HG03342 (cell line): Measurements from ENCODE around the gene TULP3.
"Not testable (repeated sequence)": the region's sequence is repeated elsewhere in the genome, so short reads cannot be mapped to it uniquely, and the experiment has no call there.

ENCODE experiments used
- ATAC-seq: cut with Tn5 transposase; IDR thresholded peaks from one replicate; pipeline ENCODE4 v1.9.1; 2021; ENCODE audit warnings: mild to moderate bottlenecking, moderate library complexity; ENCODE audit not compliant: unreplicated experiment

Gene TULP3

DNA sequence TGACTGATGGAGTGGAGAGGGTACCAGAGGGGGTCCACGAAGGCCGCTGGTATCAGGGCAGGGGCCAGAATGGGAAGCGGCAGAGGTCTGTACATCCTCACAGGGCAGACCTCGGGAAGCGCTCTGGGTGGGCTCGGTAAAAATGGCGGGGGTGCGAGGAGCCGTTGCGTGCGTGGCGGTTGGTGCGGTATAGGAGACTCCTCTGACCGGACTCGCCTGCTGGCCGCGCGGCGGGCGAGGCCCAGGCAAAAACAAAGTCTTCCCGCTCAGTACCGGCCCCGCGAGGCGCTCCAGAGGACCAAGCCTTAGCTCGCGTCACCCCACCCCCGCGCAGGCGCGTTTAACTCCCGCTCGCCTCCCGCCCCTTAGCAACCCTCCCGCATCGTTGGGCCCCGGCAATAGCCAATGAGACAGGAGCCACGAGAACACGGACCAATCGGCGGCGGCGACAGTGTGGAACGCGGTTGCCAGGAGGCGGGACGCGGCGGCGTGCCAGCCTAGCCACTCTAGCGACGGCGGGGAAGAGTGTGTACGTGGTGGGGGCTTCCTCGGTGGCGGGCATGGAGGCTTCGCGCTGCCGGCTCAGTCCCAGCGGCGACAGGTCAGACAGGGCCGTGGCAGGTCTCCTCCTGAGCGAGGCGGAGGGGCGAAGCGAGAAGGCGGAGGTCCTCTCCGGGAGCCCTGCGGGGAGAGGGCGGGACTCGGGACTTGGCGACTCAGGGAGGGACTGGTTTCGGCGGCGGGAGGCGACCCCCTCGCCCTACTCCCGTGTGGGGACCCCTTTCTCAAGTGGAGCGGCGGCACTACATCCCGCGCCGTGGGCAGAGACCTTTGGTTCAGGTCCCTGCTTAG lies at the start of gene TULP3:
Gene TULP3, plus strand, starts transcription at position 504 of the 852 bp plus-strand sequence. Its CDS starts 57 bp downstream, at position 561.
- peak; percentile 93 for ATAC-seq

- ATAC-seq = no peak
Observed at GRCh38 chr12:2841056-2841650, 49.5 kb upstream of the TULP3 start.

GRCh38 chr12:2842948-2843347 lies 47.7 kb upstream of the TULP3 start:
- no peak for ATAC-seq

DNA sequence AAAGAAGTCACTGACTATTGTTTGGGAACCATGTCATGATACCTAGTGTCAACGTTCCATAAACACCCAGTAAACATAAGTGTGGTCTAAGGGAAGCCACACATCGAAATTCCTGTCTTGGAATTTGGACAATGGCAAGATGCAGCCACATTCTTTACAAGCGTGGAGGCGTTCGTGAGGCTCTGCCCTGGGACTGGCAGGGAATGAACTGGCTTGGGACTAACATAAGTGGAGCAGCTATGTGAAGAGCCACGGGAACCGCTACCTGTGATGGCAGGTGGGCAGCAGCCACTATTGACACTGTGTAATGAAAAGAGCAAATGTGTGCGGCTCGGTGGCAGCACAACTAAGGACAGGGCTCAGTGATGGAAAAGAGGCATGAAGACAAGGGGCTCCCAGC lies 45.9 kb upstream of the TULP3 start:
- ATAC-seq = no peak

GRCh38 chr12:2845280-2845679 lies 45.4 kb upstream of the TULP3 start:
- no peak for ATAC-seq

DNA sequence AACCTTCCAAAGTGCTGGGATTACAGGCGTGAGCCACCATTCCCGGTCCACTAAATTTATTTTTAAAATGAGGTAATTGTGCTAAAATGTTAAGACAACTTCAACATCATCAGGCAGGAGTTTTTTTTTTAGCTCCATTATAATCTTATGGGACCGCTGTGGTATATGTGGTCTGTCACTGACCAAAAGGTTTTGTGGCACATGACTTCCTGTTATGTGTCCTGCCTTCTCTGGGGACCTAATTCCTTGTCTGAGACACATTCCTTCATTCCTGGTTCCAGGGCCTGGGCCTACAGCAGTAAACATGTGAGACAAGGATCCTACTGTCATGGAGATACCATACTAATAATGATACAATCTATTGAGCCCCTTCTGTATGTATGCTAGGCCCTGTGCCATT lies 38.8 kb upstream of the TULP3 start:
- no peak for ATAC-seq

DNA sequence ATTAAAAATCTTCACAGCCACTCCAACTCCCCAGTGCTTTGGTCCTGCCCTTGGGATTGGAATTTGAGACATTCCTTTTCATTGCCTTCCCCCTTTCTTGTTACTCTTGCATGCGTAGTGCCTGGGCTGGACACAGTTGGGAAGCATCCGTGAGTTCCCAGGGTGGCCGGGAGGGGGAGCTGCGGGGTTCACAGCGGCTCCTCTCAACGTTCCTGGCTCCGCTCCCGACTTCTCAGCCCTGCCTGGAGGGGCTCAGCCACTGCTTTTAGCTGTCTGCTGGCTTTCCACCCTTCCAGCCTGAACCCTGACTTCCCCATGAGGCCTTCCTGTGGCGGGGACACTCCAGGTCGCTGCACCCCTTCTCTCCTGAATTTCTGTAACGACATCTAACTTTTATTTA lies 37.1 kb upstream of the TULP3 start:
- no peak for ATAC-seq

GRCh38 chr12:2854669-2855453 lies 35.8 kb upstream of the TULP3 start:
- ATAC-seq = no peak

- ATAC-seq = no peak
Observed at GRCh38 chr12:2855546-2855945, 35.1 kb upstream of the TULP3 start.

- ATAC-seq = no peak
Observed at GRCh38 chr12:2856051-2856450, 34.6 kb upstream of the TULP3 start.

GRCh38 chr12:2857021-2857431 lies 33.7 kb upstream of the TULP3 start, which contains the start of gene TEX52:
TSS of gene TEX52 (minus strand) at chr12:2857039. CDS start at chr12:2857026, 13 bp downstream.
- ATAC-seq = no peak

DNA sequence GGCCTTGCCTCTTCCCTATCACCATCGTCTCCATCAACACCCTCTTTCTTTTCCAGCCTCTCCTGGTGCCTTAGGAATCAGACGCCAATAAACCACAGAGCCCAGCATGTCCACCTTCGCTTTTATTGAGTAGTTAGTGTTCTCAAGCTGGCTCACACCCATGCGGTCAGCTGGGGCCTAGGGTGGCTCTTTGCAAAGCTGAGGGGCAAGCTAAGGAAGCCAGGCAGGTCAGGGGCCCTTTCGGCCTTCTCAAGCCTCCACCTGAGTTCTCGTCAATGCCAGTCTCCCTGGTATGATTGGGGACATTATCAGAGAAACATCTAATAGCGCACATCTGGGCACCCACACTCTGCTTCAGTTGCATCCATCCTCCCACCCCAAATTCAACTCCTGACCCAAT lies 33.1 kb upstream of the TULP3 start:
- no peak for ATAC-seq

DNA sequence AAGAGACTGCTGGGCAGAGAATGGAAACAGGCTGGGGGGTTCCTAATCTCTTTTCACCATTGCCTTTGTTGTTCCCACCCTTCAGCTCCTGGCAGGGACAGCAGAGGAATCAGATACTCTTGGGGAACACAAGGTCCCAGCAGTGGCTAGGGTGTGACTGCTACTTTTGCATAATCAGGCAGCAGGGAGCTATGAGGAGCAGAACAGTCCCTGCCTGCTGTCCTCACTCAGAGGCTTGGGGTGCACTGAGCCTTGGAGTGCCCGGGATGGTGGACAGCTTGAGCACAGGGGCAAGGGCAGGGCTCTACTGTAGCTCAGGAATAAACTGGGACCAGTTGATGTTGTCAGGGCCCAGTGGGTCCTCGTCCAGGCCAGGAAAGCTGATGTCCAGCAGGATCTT lies 32.4 kb upstream of the TULP3 start:
- ATAC-seq = no peak

DNA sequence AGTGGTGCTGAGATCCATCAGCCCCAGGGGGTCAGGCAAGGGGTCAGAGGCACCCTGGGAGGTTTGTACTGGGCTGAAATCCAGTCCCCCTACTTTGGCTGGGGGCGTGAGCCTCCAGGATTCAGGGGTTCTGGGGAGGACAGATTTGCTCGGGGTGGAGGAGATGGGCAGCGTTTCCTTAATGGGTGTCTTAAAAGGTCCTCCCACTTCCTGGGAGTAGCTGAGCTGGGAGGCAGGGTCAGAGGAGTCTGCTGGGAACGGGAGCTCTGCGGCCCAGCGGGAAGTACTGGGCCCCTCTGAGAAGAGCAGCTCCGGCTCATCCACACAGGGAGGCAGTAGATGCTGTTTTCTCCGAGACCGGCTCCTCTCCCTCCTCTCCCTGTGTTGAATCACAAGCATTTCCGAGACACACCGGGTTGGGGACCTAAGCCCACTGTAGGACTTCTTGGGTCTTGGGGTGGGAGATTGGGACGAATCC lies 31.7 kb upstream of the TULP3 start:
- ATAC-seq = no peak

DNA sequence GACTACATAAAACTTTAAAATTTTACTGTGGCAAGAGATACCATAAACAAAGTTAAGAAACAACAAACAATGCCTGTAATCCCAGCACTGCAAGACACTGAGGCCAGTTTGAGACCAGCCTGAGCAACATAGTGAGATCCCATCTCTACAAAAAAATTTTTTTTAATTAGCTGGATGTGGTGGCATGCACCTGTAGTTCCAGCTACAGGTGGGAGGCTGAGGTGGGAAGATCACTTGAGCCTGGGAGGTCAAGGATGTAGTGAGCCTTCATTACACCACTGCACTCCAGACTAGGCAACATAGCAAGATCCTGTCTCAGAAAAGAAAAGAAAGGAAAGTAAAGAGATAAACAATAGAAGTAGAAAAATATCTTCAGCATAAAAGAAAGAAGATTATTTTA lies 30.5 kb upstream of the TULP3 start:
- no peak for ATAC-seq

DNA sequence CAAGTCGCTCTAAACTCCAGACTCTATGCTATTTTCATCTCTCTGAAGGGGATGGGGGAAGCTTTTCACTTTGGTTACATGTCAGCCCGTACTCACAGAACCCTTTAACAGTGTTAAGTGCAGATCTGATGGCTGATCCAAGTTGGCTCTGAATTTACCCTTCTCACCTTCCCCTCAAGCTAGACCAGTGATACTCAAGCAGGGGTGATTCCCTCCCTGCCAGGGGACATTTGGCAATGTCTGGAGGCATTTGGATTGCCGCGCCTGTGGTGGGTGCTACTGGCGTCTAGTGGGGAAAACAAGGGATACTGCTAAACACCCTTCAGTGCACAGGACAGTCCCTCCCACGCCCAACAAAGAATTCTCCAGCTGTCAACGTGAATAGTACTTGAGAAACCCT lies 27.8 kb upstream of the TULP3 start:
- ATAC-seq = no peak

GRCh38 chr12:2863402-2863801 lies 27.3 kb upstream of the TULP3 start:
- not testable (repeated sequence) for ATAC-seq

GRCh38 chr12:2864198-2864597 lies 26.5 kb upstream of the TULP3 start:
- no peak for ATAC-seq

DNA sequence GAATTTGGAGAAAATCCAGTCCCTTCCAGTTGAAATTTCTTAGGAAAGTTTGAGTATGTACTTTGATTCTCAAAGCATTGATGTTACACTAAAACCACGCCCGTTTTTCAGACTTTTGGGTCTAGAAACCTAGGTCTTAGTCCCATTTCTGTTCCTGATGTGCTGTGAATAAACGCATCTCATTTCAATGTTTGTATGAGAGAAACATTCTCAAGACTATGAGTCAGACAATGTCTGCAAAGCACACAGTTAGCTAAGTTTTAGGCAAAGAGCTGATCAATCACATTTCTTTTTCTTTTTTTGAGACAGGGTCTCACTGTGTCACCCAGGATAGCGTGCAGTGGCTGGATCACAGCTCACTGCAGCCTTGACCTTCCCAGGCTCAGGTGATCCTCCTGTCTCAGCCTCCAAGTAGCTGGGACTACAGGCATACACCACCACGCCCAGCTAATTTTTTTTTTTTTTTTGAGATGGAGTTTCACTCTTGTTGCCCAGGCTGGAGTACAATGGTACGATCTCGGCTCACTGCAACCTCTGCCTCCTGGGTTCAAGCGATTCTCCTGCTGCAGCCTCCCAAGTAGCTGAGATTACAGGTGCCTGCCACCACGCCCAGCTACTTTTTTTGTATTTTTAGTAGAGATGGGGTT lies 21.6 kb upstream of the TULP3 start:
- ATAC-seq = not testable (repeated sequence)

DNA sequence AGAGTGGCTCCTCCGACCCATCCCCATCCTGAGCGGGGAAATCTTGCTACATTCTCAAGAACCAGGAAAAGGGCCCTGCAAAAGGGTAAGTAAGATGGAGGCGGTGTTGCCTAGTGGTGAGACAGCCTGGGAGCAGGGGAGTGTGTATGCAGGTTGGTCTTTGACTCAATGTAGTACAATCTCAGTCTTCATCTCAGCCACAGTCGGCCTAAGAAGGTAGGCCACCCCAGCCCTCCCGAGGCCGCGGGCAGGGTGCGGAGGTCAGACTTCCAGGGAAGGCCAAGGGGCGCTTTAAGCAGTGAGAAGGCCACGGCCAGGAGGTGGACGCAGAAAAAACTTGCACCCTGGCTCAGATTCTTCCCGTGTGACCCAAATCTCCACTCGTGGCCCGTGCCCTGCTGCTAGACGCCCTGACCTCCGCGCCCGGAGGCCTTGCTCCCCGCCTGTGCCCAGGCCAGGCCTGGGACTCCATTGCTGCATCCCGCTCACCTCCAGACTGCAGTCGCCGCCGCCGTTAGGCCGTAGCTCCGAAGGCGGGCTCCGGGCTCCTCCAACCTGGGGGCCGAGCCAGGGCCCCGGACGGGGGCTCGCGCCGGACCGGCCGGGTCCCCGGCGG lies 14.2 kb upstream of the TULP3 start:
- peak; percentile 34 for ATAC-seq
